ENCODE data around the gene SCN5A. TPM values are rescaled to one million over a fixed set of nuclear protein-coding genes. Genes with fewer than 3 reads are reported as not detected.
A peak's percentile ranks its signal among the peaks of the same experiment; 100 is the strongest.

SCN5A gene
- total RNA-seq, 1 experiment from 2014 or later, result not detected

- intact Hi-C loops (cut with micrococcal nuclease), result loop anchor here (10.0 kb wide), 1 partner anchor 352 kb away; no protein-coding TSS in a partner anchor
- CTCF ChIA-PET, result interaction anchor here (0.6 to 7.7 kb wide), 8 partner anchors 9 to 639 kb away, joined by 3 to 239 read pairs (median 5); no protein-coding TSS in a partner anchor
- H3K27ac Mint-ChIP-seq (ENCODE audit: low read depth, unreplicated experiment), result no peak overlapping the region
- no peak for DNase-seq (ENCODE audit: unreplicated experiment)
- H3K36me3 Mint-ChIP-seq (ENCODE audit: insufficient read depth, unreplicated experiment), result no peaks in the 10 kb centered on the region
- no TSS peak for BruUV-seq (replicated peaks)
- H3K27me3 Mint-ChIP-seq (ENCODE audit: insufficient read depth, unreplicated experiment), result peaks cover 15% of the 10 kb centered on the region
- no peaks in the 10 kb centered on the region for H3K4me1 Mint-ChIP-seq (ENCODE audit: insufficient read depth, unreplicated experiment)
- H3K9me3 Mint-ChIP-seq (ENCODE audit: unreplicated experiment), result peaks cover 7% of the 10 kb centered on the region
- H3K4me3 Mint-ChIP-seq (ENCODE audit: unreplicated experiment), result no peak overlapping the region
- no peak for TF ChIP-seq CTCF (IDR thresholded peaks at IDR 0.05; ENCODE audit: unreplicated experiment)
- POLR2A ChIA-PET, result no interaction called here
Observed at GRCh38 chr3:38652934-38653333, 3.4 kb upstream of the SCN5A start.

GRCh38 chr3:38651153-38651789, 1.8 kb upstream of the SCN5A start:
- CTCF ChIA-PET, result interaction anchor here (0.6 to 7.7 kb wide), 25 partner anchors 9 to 516 kb away, joined by 3 to 239 read pairs (median 3); no protein-coding TSS in a partner anchor
- H3K4me3 Mint-ChIP-seq (ENCODE audit: unreplicated experiment), result no peak overlapping the region
- no peaks in the 10 kb centered on the region for H3K27me3 Mint-ChIP-seq (ENCODE audit: insufficient read depth, unreplicated experiment)
- TF ChIP-seq CTCF (IDR thresholded peaks at IDR 0.05; ENCODE audit: unreplicated experiment), result peak; percentile 83
- DNase-seq (ENCODE audit: unreplicated experiment), result peak; percentile 59
- no peaks in the 10 kb centered on the region for H3K4me1 Mint-ChIP-seq (ENCODE audit: insufficient read depth, unreplicated experiment)
- H3K36me3 Mint-ChIP-seq (ENCODE audit: insufficient read depth, unreplicated experiment), result no peaks in the 10 kb centered on the region
- POLR2A ChIA-PET, result interaction anchor here (0.9 kb wide), 1 partner anchor 130 kb away, joined by 4 read pairs; no protein-coding TSS in a partner anchor
- H3K27ac Mint-ChIP-seq (ENCODE audit: low read depth, unreplicated experiment), result no peak overlapping the region
- no TSS peak for BruUV-seq (replicated peaks)
- peaks cover 7% of the 10 kb centered on the region for H3K9me3 Mint-ChIP-seq (ENCODE audit: unreplicated experiment)
- intact Hi-C loops (cut with micrococcal nuclease), result loop anchor here (1.0 to 10.0 kb wide), 2 partner anchors 130 to 354 kb away; no protein-coding TSS in a partner anchor

GRCh38 chr3:38650248-38650951, 913 bp upstream of the SCN5A start:
- intact Hi-C loops (cut with micrococcal nuclease), result loop anchor here (10.0 kb wide), 1 partner anchor 354 kb away; no protein-coding TSS in a partner anchor
- no peak for DNase-seq (ENCODE audit: unreplicated experiment)
- Mint-ChIP-seq H3K4me3 (ENCODE audit: unreplicated experiment) (no peak overlapping the region), H3K36me3 (ENCODE audit: insufficient read depth, unreplicated experiment) (no peaks in the 10 kb centered on the region), H3K27ac (ENCODE audit: low read depth, unreplicated experiment) (no peak overlapping the region), H3K9me3 (ENCODE audit: unreplicated experiment) (peaks cover 7% of the 10 kb centered on the region), H3K4me1 (ENCODE audit: insufficient read depth, unreplicated experiment) (no peaks in the 10 kb centered on the region), H3K27me3 (ENCODE audit: insufficient read depth, unreplicated experiment) (no peaks in the 10 kb centered on the region)
- ChIA-PET CTCF (interaction anchor here (0.7 to 7.7 kb wide), 13 partner anchors 13 to 325 kb away, joined by 3 to 239 read pairs (median 3); no protein-coding TSS in a partner anchor), POLR2A (no interaction called here)
- no TSS peak for BruUV-seq (replicated peaks)
- TF ChIP-seq CTCF (IDR thresholded peaks at IDR 0.05; ENCODE audit: unreplicated experiment), result no peak

All from MCF 10A (cell line).